Peyer's patch (tissue), 4 donors: Measurements from ENCODE around the gene TMEM52B.

Experiments
- CTCF ChIP-seq, 6 experiments: fragments of 450-650 bp in 4 of 6; fragments of 200-600 bp in 2 of 6; sonication (generic) in 1 of 6; IDR thresholded peaks; one replicate each; pipeline ENCODE4 v1.5.1; 2017 to 2019; ENCODE audit warnings: antibody characterized with exemption in 6 of 6, mild to moderate bottlenecking in 3 of 6, moderate library complexity in 1 of 6
- POLR2A ChIP-seq, 2 donors: fragments of 450-650 bp; IDR thresholded peaks; one replicate each; pipeline ENCODE4 v1.5.1; 2017; ENCODE audit warnings: antibody characterized with exemption in 2 of 2, mild to moderate bottlenecking in 2 of 2, moderate library complexity in 2 of 2

GRCh38 chr12:10226086-10226485, 47.3 kb downstream of the TMEM52B start:
- TF ChIP-seq CTCF (IDR thresholded peaks at IDR 0.05) (no peak), POLR2A (IDR thresholded peaks at IDR 0.05) (no peak)
